SK-N-SH treated with all-trans-retinoic acid at 6 μM for 48 hours (cell line): ENCODE data around the gene UBE3C.
A peak's percentile ranks its signal among the peaks of the same experiment; 100 is the strongest.

Experiments used
- ATAC-seq: fragments of 200-7000 bp; cut with Tn5 transposase; 3 replicates; pipeline ENCODE4 v1.9.1; 2020; ENCODE audit warnings: mild to moderate bottlenecking, moderate library complexity
- ARNTL ChIP-seq: fragments of 450-650 bp; formaldehyde crosslinking; IDR thresholded peaks from 2 replicates; pipeline ENCODE4 v1.5.0; 2020; ENCODE audit warnings: low read depth, mild to moderate bottlenecking, moderate library complexity, borderline replicate concordance
- BACH2 ChIP-seq: fragments of 250-450 bp; sonication (Bioruptor Pico); IDR thresholded peaks from 2 replicates; pipeline ENCODE4 v1.9.0; 2021; ENCODE audit warnings: mild to moderate bottlenecking, borderline replicate concordance
- CREB5 ChIP-seq: fragments of 250-450 bp; sonication (Bioruptor Pico); IDR thresholded peaks from 2 replicates; pipeline ENCODE4 v1.5.1; 2020; ENCODE audit warnings: low read depth, mild to moderate bottlenecking, moderate library complexity
- CSRNP3 ChIP-seq: fragments of 250-450 bp; sonication (Bioruptor Pico); IDR thresholded peaks from 2 replicates; pipeline ENCODE4 v1.5.1; 2021; ENCODE audit warnings: mild to moderate bottlenecking, moderate library complexity
- ESRRG ChIP-seq: fragments of 250-450 bp; sonication (Bioruptor Pico); IDR thresholded peaks from 2 replicates; pipeline ENCODE4 v1.6.1; 2021; ENCODE audit warnings: mild to moderate bottlenecking
- GLIS3 ChIP-seq: fragments of 250-450 bp; sonication (Bioruptor Pico); IDR thresholded peaks from 2 replicates; pipeline ENCODE4 v1.5.0; 2020; ENCODE audit warnings: mild to moderate bottlenecking, moderate library complexity
- OSR1 ChIP-seq: fragments of 250-450 bp; sonication (Bioruptor Pico); IDR thresholded peaks from 2 replicates; pipeline ENCODE4 v1.8.0; 2022; ENCODE audit warnings: moderate library complexity, mild to moderate bottlenecking, inconsistent platforms
- RARB ChIP-seq: fragments of 250-450 bp; sonication (Bioruptor Pico); IDR thresholded peaks from 2 replicates; pipeline ENCODE4 v1.8.0; 2021; ENCODE audit warnings: mild to moderate bottlenecking, moderate library complexity
- SNAI2 ChIP-seq: fragments of 250-450 bp; sonication (Bioruptor Pico); IDR thresholded peaks from 2 replicates; pipeline ENCODE4 v1.5.0; 2020; ENCODE audit warnings: mild to moderate bottlenecking, moderate library complexity
- TCF4 ChIP-seq: fragments of 250-450 bp; sonication (Bioruptor Pico); IDR thresholded peaks from 2 replicates; pipeline ENCODE4 v1.8.0; 2021; ENCODE audit warnings: mild to moderate bottlenecking, moderate library complexity, borderline replicate concordance
- TOX ChIP-seq: fragments of 250-450 bp; sonication (Bioruptor Pico); IDR thresholded peaks from 2 replicates; pipeline ENCODE4 v1.8.0; 2021; ENCODE audit warnings: mild to moderate bottlenecking, moderate library complexity, borderline replicate concordance
- TSHZ2 ChIP-seq: fragments of 250-450 bp; sonication (Bioruptor Pico); IDR thresholded peaks from 2 replicates; pipeline ENCODE4 v1.5.0; 2020; ENCODE audit warnings: mild to moderate bottlenecking, moderate library complexity
- ZC3H10 ChIP-seq: fragments of 250-450 bp; sonication (Bioruptor Pico); IDR thresholded peaks from 2 replicates; pipeline ENCODE4 v1.5.1; 2021; ENCODE audit warnings: mild to moderate bottlenecking, moderate library complexity
- ZFP3 ChIP-seq: fragments of 250-450 bp; sonication (Bioruptor Pico); IDR thresholded peaks from 2 replicates; pipeline ENCODE4 v1.5.0; 2020; ENCODE audit warnings: mild to moderate bottlenecking, moderate library complexity
- ZFP30 ChIP-seq: fragments of 450-650 bp; formaldehyde crosslinking; IDR thresholded peaks from 2 replicates; pipeline ENCODE4 v1.5.0; 2022; ENCODE audit warnings: mild to moderate bottlenecking, moderate library complexity
- ZNF565 ChIP-seq: fragments of 450-650 bp; formaldehyde crosslinking; conservative IDR thresholded peaks from 2 replicates; pipeline ENCODE4 v1.5.0; 2020; ENCODE audit warnings: low read depth, mild to moderate bottlenecking, moderate library complexity
- ZNF70 ChIP-seq: fragments of 450-650 bp; formaldehyde crosslinking; IDR thresholded peaks from 2 replicates; pipeline ENCODE4 v1.5.0; 2020; ENCODE audit warnings: mild to moderate bottlenecking, moderate library complexity
- ZNF8 ChIP-seq: fragments of 450-650 bp; formaldehyde crosslinking; IDR thresholded peaks from 2 replicates; pipeline ENCODE4 v1.5.0; 2020; ENCODE audit warnings: mild to moderate bottlenecking, moderate library complexity
- TF ChIP-seq, protein P1 (sequence below): fragments of 250-450 bp; sonication (Bioruptor Pico); IDR thresholded peaks from 2 replicates; pipeline ENCODE4 v1.8.0; 2021; ENCODE audit warnings: low read depth, mild to moderate bottlenecking, moderate library complexity, borderline replicate concordance
- TF ChIP-seq, protein P2 (sequence below): fragments of 250-450 bp; sonication (Bioruptor Pico); IDR thresholded peaks from 2 replicates; pipeline ENCODE4 v1.8.0; 2020; ENCODE audit warnings: mild to moderate bottlenecking, moderate library complexity, borderline replicate concordance

The UBE3C gene

GRCh38 chr7:157263156-157263555, 124.4 kb downstream of the UBE3C start:
- ATAC-seq, result no peak
- TF ChIP-seq, protein P1, sequence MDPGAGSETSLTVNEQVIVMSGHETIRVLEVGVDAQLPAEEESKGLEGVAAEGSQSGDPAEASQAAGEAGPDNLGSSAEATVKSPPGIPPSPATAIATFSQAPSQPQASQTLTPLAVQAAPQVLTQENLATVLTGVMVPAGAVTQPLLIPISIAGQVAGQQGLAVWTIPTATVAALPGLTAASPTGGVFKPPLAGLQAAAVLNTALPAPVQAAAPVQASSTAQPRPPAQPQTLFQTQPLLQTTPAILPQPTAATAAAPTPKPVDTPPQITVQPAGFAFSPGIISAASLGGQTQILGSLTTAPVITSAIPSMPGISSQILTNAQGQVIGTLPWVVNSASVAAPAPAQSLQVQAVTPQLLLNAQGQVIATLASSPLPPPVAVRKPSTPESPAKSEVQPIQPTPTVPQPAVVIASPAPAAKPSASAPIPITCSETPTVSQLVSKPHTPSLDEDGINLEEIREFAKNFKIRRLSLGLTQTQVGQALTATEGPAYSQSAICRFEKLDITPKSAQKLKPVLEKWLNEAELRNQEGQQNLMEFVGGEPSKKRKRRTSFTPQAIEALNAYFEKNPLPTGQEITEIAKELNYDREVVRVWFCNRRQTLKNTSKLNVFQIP (CRISPR knock-in tag), result no peak
- TF ChIP-seq TSHZ2 (CRISPR knock-in tag), result no peak
- TF ChIP-seq ZNF565, result no peak
- TF ChIP-seq ZFP3 (CRISPR knock-in tag), result no peak
- TF ChIP-seq ARNTL (CRISPR knock-in tag), result no peak
- no peak for TF ChIP-seq RARB (CRISPR knock-in tag)
- no peak for TF ChIP-seq SNAI2 (CRISPR knock-in tag)

DNA sequence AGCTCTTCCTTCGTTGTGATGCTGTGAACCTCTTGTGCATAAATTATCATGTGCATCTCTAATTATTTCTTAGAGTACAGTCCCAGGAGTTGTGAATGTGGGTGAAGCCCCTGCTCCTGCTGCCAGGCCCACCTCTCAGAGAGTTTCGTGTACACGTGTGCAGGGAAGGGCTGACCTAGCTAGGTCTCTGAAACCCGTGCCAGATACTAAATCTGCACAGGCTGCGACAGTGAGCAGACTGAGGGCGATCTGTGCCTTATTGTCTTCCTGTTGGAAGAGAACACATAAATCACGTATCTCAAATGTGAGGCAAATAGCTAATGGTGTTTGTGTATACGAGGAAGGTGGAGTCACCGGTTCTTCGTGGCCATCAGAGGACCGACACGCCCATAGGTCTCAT, 126.3 kb downstream of the UBE3C start:
- TF ChIP-seq CSRNP3 (CRISPR knock-in tag) (no peak), ZFP3 (CRISPR knock-in tag) (no peak), ZNF70 (CRISPR knock-in tag) (no peak), BACH2 (CRISPR knock-in tag) (no peak), GLIS3 (no peak), OSR1 (no peak)
- ATAC-seq, result no peak

- peak; percentile 49; the same call in 2 of the 3 replicates for ATAC-seq
- TF ChIP-seq ZC3H10 (no peak), ZFP30 (CRISPR knock-in tag) (no peak), TOX (CRISPR knock-in tag) (no peak), CSRNP3 (CRISPR knock-in tag) (no peak), TCF4 (CRISPR knock-in tag) (no peak), ZFP3 (CRISPR knock-in tag) (no peak), GLIS3 (no peak), ESRRG (CRISPR knock-in tag) (no peak), BACH2 (CRISPR knock-in tag) (no peak), ZNF565 (no peak), TSHZ2 (CRISPR knock-in tag) (no peak), CREB5 (CRISPR knock-in tag) (no peak), ZNF70 (CRISPR knock-in tag) (no peak), ZNF8 (CRISPR knock-in tag) (no peak)
- TF ChIP-seq, protein P2, sequence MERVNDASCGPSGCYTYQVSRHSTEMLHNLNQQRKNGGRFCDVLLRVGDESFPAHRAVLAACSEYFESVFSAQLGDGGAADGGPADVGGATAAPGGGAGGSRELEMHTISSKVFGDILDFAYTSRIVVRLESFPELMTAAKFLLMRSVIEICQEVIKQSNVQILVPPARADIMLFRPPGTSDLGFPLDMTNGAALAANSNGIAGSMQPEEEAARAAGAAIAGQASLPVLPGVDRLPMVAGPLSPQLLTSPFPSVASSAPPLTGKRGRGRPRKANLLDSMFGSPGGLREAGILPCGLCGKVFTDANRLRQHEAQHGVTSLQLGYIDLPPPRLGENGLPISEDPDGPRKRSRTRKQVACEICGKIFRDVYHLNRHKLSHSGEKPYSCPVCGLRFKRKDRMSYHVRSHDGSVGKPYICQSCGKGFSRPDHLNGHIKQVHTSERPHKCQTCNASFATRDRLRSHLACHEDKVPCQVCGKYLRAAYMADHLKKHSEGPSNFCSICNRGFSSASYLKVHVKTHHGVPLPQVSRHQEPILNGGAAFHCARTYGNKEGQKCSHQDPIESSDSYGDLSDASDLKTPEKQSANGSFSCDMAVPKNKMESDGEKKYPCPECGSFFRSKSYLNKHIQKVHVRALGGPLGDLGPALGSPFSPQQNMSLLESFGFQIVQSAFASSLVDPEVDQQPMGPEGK, result no peak
- TF ChIP-seq, protein P1 (CRISPR knock-in tag), result no peak
These were observed 127.5 kb downstream of the UBE3C start for GRCh38 chr7:157266272-157266671.
